Stimulated activated CD8-positive, alpha-beta memory T cell treated with anti-CD3 and anti-CD28 coated beads, Interleukin-15, amount 100 ng/mL, for 1 hour (primary cell): ENCODE data around the gene GGPS1.
"Not testable (repeated sequence)": the region's sequence is repeated elsewhere in the genome, so short reads cannot be mapped to it uniquely, and the experiment has no call there.

Source experiments
- DNase-seq: peaks from one replicate; pipeline ENCODE4 v3.0.0-alpha.2; 2020; ENCODE audit warnings: low read depth

The GGPS1 gene

DNA sequence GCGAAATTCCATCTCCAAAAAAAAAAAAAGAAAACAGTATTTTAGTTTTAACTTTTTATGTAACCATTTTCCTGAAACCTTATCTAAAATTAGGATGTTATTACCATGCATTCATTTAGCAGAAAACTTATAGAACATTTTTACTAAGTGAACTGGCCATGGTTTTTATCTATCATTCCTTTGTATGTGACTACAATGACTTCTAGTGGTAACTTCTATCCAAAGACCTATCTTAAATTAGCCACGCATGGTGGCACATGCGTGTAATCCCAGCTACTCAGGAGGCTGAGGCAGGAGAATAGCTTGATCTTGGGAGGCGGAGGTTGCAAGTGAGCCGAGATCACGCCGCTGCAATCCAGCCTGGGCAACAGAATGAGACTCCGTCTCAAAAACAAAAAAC, 11.4 kb downstream of the GGPS1 start:
- no peak for DNase-seq

DNA sequence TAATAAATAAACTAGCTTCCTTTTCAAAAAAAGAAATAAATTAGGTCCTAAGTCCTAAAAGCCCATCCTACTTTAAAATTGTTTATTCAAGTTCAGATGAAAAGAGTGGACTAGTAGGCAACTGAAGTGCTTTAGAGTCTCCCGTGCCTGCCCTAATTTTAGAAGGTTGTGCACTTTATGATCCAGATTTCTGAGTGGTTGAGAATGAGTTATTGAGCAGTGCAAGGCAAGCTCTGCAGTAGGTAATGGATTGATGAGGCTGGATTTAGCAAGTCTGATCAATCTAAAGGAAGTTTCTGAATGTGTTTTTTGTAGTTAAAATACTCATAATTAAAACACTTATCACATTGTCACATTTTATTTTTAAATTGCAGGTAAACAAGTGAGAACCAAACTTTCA, 13.0 kb downstream of the GGPS1 start:
- DNase-seq = no peak

DNA sequence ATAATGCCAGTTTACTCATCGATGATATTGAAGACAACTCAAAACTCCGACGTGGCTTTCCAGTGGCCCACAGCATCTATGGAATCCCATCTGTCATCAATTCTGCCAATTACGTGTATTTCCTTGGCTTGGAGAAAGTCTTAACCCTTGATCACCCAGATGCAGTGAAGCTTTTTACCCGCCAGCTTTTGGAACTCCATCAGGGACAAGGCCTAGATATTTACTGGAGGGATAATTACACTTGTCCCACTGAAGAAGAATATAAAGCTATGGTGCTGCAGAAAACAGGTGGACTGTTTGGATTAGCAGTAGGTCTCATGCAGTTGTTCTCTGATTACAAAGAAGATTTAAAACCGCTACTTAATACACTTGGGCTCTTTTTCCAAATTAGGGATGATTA, 13.7 kb downstream of the GGPS1 start:
- DNase-seq = no peak

DNA sequence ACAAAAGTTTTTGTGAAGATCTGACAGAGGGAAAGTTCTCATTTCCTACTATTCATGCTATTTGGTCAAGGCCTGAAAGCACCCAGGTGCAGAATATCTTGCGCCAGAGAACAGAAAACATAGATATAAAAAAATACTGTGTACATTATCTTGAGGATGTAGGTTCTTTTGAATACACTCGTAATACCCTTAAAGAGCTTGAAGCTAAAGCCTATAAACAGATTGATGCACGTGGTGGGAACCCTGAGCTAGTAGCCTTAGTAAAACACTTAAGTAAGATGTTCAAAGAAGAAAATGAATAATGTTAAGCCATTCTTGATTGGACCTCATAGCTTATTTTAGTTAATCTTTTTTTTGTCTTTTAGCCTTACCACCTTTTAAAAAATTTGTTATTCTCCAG, 14.1 kb downstream of the GGPS1 start:
- DNase-seq = no peak

DNA sequence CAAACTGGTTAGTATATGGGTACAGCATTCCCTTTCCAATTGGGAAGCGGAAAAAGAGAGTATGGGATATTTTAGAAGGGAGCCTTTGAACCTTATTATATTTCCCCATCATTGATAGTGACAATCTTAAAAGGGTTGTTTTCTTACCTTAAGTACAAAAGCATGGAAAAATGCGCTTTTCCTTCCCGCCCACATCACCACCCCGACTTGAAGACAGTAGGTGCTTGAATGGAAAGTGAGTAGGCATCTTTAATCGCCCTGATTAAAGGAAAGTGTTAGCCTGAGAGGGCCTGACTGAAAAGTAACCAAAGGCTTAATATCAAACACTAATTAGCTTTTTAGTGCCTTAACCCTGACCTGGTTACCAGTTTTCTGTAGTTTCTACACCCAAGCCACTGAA, 15.4 kb downstream of the GGPS1 start:
- no peak for DNase-seq

DNA sequence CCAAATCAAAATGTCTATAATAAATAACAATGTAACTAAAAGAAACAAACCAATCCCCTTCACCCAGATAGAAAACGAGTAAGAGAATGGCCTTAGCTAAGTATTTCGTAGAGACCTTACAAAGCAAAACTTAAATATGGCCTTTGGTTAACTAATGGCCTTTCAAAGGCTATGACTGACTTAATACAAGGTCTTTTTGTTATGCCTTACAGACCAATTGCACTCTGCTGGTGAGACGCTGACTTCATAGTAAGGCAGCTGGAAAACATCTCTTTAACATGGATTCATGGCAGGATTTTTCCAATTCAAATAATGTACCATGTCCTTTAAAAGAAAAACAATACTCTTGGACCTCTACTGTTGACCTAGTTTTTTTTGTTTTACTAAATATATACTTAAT, 23.1 kb downstream of the GGPS1 start:
- no peak for DNase-seq

DNA sequence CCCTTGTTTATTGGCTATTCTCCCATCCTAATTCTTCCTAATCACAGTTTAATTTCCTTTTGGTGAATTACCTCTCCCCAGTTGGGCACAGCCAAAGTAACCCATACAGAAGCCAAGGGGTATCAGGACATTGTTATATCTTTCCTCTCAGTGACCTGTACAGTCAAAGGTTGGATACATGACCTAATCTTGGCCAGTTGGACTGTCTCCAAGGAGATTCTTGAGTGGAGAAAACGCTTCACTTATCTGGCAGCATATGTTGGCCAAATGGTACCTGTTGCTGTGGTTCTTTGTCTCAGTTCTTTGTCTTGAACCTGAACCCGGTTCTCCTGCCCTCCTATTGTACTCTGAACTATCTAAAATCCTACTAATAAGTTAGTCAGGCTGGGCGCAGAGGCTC, 23.5 kb downstream of the GGPS1 start:
- no peak for DNase-seq

DNA sequence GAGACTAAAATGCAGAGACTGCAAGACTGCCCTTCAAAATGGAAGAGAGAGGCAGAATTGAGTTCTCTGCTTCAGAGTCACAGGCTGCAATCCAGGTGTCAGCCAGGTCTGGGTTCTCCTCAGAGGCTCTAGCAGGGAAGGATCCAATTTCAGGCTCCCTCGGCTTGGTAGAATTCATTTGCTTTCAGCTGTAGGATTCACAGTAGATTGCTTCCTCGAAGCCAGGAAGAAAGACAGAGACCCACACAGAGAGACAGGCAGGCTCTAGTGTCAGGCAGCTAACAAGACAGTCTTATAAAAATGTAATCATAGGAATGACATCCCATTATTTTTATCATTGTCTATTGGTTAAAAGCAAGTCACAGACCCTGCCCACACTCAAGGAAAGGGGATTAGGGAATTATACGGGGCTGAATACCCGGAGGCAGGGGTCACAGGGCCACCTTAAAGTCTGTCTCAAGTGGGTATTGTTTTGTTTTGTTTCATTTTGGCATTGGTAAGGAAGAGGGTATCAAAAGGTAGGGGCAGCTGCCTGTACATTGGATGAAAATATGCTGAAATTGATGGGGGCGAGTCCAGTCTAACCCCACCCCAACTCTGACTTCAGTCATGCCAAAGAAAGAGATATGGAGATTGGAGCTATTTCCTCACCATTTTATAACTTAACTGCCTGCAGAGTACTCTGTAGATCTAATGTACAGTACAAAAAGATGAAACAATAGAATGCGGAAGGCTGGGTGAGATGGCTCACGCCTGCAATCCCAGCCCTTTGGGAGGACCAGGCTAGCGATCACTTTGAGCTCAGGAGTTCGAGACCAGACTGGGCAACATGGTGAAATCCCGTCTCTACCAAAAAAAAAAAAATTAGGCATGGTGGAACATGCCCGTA, 29.4 kb downstream of the GGPS1 start:
- no peak for DNase-seq

DNA sequence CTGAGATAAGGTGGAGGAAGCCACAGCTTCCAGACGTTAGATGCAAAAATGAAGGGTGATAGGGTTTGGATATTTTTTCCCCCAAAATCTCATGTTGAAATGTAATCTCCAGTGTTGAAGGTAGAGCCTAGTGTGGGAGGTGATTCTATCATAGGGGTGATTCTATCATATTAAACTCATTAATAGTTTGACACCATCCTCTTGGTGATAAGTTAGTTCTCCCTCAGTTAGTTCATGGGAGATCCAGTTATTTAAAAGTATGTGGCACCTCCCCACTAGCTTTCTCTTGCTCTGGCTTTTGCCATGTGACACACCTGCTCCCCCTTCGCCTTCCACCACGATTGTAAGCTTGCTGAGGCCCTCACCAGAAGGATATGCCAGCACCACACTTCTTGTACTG, 30.5 kb downstream of the GGPS1 start:
- no peak for DNase-seq

DNA sequence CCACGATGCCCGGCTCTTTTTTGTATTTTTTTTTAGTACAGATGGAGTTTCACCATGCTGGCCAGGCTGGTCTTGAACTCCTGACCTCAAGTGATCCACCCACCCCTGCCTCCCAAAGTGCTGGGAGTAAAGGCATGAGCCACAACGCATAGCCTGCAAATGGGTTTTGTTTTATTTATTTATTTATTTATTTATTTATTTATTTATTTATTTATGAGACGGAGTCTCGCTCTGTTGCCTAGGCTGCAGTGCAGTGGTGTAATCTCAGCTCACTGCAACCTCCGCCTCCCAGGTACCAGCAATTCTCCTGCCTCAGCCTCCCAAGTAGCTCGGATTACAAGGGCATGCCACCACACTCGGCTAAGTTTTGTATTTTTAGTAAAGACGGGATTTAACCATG, 35.8 kb downstream of the GGPS1 start:
- DNase-seq = not testable (repeated sequence)

DNA sequence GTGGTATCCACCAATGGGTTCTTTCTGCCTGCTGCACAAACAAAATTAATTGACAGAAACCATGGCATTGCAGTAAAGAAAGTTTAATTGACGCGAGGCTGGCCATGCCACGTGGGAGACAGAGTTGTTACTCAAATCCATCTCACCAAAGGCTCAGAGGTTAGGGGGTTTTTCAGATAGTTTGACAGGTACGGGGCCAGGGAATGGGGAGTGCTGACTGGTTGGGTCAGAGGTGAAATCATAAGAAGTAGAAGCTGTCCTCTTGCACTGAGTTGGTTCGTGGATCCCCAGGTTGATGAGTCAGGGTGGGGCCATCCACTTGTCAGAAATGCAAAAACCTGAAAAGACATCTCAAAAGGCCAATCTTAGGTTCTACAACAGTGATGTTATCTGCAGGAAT, 37.9 kb downstream of the GGPS1 start:
- DNase-seq = no peak

DNA sequence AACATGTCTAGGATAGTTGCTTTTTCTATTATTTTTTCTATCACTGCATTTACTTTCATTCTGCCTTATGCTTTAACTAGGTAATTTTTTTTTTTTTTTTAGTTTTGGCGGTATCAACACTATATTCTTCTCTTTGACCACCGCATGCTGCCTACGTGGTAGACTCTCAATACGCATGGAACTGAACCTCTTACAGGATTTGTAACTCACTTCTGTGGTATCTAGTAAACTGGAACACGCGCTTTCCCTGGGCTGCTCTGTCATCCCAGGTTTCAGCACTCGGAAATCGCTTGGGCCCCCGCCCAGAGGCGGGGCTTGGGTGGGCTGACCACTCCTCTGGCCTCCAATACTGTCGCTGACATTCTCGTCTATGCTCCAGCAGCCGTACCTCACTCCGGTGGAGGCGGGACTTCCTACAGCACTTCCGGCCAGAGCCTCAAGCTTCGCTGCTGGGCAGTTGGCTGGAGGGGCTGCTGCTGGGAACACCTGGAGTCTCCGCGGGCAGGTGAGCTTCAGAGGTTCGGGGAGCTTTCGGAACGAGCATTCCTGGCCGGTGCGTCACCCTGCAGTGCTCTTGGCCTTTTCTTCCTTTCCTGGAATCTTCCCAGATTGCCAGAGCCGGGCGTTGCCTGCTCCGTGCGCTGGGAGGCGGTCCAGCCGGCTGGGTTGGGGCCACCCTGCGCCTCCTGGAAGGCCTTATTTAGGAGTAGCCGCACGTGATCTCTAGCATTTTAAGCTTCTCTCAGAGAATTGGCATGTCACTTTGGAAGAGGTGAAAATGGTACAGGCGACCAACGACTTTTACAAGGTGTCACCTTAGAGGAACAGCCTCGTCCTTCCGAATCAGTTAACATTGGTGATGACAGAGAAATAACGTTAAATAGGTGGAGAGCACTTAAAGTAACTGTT, 38.9 kb downstream of the GGPS1 start, which contains the start of gene TBCE:
Gene TBCE, plus strand, starts transcription at position 428 of the 909 bp plus-strand sequence. CDS start 12,623 bp downstream, outside the sequence.
- peak; percentile 70 for DNase-seq

DNA sequence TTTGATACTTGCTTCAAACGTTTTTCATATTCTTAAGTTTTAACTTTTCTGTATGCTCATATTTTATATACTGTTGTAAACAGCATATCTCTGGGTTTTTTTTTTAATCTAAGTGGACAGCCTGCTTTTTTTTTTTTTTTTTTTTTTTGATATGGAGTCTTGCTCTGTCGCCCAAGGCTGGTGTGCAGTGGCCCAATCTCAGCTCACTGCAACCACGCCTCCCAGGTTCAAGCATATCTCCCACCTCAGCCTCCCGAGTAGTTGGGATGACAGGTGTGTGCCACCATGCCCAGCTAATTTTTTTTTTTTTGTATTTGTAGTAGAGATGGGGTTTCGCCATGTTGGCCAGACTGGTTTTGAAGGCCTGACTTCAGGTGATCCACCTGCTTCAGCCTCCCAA, 40.1 kb downstream of the GGPS1 start:
- DNase-seq = no peak

DNA sequence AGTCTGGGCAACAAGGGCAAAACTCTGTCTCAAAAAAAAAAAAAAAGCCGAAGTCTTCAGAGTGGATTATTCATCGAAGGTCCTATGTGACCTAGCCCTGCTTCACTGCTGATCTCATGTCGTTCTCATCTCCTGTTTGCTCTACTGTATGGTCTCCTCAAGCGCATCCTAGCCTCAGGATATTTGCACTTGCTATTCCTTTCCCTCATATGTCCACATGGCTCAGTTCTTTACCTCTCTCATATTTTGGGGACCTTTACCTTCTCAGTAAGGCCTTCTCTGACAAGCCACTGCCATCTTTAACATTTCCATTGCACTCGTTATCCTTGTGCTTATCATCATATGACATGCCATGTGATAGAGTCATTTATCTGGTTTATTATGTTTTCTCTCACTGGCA, 41.4 kb downstream of the GGPS1 start:
- no peak for DNase-seq

DNA sequence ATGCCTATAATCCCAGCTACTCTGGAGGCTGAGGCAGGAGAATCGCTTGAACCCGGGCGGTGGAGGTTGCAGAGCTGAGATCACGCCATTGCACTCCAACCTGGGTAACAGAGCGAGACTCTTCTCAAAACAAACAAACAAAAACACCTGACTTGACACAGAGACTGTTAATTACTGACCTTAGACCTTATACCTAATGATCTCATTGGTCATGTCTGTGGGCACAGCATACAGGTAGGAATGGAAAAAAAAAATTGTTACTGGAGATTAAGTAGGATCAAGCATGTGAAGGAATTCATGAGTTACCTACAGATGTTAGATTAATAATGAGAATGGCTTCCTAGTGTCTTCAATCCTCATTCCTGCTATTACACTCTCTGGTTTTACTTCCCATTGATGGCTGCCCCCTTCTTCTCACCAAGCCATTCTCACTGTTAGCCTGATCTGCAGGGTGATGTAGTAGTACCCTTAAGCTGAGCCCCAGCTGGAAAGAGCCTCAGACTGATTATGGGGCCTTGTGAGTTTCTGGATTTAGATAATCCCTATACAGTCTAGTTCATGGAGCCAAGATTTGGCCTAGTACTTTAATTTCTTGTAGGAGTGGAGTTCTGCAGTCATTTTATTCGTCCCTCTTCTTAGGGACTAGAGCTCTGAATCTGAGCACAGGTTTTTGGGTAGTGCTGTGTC, 47.7 kb downstream of the GGPS1 start:
- DNase-seq = no peak

DNA sequence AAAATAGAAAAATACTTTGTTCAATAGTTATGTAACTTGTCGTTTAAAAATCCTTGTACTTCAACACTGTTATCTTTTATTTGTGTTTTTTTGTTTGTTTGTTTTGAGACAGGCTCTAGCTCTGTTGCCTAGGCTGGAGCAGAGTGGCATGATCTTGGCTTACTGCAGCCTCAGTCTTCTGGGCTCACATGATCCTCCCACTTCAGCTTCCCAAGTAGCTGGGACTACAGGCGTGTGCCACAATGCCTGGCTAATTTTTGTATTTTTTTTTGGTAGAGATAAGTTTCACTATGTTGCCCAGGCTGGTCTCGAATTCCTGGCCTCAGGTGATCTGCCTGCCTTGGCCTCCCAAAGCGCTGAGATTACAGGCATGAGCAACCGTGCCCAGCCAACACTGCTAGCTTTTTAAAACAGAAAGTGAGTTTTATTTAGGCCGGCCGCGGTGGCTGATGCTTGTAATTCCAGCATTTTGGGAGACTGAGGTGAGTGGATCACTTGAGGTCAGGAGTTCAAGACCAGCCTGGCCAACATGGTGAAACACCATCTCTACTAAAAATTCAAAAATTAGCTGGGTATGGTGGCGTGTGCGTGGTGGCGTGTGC, 49.9 kb downstream of the GGPS1 start:
- DNase-seq = not testable (repeated sequence)

DNA sequence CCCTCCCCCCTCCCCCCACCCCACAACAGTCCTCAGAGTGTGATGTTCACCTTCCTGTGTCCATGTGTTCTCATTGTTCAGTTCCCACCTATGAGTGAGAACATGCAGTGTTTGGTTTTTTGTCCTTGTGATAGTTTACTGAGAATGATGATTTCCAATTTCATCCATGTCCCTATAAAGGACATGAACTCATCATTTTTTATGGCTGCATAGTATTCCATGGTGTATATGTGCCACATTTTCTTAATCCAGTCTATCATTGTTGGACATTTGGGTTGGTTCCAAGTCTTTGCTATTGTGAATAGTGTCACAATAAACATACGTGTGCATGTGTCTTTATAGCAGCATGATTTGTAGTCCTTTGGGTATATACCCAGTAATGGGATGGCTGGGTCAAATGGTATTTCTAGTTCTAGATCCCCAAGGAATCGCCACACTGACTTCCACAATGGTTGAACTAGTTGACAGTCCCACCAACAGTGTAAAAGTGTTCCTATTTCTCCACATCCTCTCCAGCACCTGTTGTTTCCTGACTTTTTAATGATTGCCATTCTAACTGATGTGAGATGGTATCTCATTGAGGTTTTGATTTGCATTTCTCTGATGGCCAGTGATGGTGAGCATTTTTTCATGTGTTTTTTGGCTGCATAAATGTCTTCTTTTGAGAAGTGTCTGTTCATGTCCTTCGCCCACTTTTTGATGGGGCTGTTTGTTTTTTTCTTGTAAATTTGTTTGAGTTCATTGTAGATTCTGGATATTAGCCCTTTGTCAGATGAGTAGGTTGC, 53.8 kb downstream of the GGPS1 start:
- not testable (repeated sequence) for DNase-seq

DNA sequence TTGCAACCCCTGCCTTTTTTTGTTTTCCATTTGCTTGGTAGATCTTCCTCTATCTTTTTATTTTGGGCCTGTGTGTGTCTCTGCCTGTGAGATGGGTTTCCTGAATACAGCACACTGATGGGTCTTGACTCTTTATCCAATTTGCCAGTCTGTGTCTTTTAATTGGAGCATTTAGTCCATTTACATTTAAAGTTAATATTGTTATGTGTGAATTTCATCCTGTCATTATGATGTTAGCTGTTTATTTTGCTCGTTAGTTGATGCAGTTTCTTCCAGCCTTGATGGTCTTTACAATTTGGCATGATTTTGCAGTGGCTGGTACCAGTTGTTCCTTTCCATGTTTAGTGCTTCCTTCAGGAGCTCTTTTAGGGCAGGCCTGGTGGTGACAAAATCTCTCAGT, 57.3 kb downstream of the GGPS1 start:
- DNase-seq = not testable (repeated sequence)

DNA sequence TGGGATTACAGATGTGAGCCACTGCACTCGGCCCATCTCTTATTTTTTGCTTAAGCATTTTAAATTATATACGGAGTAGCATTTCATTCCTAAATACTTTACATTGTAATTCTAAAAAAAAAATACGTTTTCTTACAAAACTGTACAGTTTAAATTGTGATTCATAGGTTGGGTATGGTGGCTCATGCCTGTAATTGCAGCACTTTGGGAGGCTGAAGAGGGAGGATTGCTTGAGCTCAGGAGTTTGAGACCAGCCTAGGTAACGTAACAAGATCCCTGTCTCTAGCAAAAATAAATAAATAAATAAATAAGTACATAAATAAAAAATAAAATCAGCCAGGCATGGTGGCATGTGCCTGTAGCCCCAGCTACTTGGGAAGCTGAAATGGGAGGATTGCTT, 63.5 kb downstream of the GGPS1 start:
- no peak for DNase-seq
